GM18526 (cell line): ENCODE data around the gene PCA3.

Source experiments
- POLR2A ChIP-seq: IDR thresholded peaks from 3 replicates; pipeline ENCODE4 v1.6.1; 2011; ENCODE audit not compliant: insufficient read length; ENCODE audit errors: extremely low read depth

The PCA3 gene

DNA sequence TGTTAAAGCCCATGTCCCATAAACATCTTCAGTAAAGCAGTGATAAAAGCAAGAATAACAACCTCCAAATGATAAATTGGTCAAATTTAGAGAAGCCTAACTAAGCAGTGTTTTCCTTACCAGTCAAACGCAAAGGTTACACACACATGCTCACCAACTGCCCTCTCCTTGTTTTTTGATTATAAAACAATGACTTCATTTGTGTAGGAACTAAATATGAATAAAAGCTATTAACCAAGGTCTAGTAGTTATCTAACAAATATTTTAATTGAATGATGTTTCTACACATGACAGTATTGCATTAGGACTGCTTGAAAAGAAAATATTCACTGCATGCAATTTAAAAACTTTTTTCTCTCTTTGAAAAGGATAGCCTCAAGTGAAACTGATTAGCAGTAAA, 36.7 kb downstream of the PCA3 start:
- no peak for TF ChIP-seq POLR2A

DNA sequence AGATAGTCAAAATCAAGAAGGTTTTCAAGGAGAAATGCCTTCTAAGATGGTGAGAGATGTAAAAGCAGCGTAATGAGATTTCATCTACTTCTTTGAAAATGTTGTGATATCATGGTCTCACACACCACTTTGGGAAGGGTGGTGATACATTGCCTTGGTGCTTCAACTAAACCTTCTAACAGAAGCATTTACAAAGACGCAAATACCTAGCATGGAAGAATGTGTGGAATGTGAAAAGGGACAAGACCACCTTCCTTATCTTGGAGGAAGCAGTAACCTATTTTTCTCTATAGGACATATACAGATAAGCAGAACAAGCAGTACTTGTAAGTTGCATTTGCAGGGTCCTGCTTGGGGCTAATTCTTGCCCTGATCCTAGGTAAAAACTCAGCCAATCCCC, 38.8 kb downstream of the PCA3 start:
- TF ChIP-seq POLR2A, result no peak

DNA sequence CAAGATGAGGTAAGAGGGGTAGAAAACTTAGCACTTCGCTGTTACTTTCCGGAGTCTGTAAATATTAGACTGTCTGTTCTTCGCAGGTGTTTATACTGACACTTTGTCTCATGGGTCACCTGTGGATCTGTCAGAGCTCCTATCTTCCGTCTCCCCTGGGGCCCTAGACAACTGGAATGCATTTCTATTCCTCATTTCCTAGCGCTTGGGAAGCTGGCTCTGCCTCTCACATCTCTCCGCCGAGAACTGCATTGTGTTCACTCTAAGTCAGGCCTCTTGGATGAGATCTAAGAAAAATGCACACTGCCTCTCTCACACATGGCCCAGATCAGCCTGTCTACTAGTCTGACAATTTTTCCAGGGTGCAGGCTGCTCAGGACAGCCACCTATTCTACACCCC, 39.5 kb downstream of the PCA3 start:
- TF ChIP-seq POLR2A, result no peak

DNA sequence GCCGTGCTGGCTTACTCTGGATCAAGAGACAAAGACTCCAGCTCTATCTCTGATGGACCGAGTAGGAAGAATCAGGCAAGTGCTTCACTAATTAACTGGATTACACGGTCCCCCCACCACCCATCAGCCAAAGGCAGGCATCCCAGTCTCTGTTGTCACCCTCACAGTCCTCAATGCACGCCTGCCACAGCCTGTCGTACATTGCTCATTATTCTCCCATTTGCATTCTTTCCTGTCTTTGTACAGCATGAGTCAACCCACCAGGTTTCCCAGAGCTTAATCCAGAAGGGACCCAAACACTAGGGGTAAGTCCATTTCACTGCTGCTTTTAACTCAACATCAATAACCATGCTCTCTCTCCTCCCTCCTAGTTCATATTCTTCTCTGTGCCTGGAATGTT, 44.4 kb downstream of the PCA3 start:
- no peak for TF ChIP-seq POLR2A

DNA sequence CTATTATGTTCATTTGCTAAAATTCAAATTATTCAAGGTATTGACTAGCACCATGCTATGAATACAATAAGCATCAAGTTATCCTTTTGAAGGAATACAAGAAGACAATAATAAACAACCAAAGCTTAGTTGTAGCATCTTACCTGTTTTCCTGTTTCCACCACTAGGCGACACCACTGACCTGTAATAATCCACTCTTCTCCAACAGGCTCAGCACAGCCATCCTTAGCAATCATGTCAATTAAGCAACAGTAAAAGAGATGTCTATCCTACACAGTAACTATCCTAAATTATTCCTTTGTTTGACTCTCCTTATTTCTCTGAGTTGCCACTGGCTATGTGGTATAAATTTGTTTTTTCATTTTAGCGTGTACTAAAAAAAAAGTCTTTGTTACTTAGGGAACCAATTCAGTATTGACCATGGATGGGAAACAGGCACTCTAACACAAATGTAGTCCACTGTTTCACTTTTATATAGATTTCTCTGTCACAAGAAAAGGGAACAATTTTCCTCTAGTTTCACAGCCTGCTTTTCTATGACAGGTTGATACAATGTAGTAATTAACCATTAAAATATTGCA, 46.2 kb downstream of the PCA3 start:
- no peak for TF ChIP-seq POLR2A

DNA sequence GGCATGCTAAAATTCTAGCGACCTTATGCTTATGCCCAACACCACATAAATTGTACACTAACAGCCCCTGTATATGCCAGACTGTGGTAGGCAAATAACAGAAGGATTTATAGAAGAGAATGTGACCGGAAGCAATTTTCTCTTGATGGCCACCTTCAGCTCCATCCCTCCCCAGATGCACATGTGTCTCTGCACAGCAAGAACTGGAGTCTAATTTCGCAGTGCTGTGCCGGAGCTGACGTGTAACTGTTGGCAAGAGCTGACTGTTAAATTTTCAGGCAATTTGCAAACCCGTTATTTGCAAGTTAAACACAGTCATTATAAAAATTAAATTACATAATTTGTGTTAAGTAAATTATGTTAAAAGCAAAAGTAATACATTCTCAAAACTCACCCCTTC, 48.4 kb downstream of the PCA3 start:
- TF ChIP-seq POLR2A, result no peak

DNA sequence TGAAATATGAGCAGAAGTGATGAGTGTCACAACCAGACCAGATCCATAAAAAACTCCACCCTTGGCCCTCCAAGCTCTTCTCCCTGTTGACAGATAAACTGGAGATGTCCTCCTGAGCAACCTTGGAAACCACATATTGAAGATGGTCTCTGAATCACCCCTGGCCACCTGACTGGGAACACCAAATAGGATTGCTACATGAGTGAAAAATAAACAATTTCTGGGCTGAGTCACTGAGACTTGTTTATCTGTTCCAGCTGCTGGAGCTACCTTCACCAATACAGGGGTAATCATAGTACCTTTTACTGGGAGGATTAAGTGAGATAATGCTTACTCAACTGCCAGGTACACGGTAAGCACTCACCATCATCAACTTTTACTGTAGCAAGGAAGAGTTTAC, 53.3 kb downstream of the PCA3 start:
- no peak for TF ChIP-seq POLR2A

DNA sequence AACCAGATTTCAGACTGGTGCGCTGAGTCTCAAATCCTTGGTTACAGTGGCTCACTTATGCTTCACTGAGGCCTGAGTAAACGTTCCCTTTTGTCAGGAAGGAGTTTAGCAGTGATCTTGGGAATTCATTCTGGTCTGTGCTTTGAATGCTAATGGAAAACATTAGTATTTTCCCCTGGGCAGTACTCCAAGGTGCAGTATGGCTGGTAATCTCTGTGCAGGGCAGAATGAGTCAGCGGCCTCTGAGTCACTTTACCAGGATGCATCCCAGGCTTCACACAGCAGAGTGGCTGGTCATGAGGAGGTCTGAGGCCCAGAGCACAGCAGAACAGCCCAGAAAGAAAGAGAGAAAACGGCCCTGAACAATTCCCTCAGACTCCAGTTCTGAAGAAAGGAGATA, 54.0 kb downstream of the PCA3 start:
- no peak for TF ChIP-seq POLR2A

DNA sequence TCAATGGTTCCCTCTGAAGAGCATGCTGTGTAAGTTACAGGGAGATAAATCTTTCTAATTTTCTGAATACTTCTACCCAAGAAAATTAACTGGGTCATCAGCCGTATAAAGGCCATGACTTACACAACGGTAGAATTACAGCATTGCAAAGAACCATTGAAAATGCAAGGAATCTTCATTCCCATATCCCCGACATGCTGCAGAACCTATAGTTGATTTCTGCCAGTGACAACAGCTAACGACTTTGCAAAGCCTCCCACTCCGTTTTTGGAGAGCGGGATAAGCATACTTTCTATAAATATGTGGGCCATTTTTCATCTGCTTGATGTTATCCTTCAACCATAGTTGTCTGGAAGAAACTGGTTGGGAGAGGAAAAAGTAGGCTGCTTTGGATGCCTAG, 56.2 kb downstream of the PCA3 start:
- TF ChIP-seq POLR2A, result no peak

DNA sequence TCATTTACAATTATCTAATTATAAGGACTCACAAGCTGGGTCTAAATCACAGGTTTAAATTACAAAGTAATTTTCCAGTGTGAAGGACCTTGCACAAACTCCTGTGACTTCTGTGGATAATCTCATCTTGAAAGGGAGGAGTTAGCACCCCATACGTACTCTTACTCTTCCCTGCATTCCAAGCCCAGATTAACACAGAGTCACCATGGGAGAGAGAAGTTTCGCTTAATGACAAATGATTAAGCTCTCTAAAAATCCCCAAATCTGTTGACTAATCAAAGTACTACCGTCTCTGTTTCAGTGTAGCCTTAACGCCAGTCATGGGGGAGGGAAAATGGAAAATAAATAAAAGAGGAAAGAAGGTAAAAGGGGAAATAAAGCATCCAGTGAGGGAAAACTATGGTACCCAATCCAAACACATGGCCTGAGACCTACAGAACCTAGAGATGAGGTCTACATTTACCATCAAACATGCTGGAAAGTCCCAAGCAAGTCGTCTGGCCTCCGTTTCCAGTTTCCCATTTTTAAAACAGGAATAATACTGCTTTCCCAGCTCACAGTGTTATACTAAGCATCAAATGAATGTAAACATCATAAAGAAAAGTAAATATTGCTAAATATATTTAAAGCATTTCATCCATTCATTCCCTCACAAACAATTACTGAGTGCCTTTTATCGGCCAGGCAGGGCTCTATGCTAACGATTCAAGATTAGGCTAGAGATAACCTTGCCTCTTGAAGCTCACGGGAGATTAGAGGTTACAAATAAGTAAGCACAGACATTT, 63.2 kb downstream of the PCA3 start:
- no peak for TF ChIP-seq POLR2A

DNA sequence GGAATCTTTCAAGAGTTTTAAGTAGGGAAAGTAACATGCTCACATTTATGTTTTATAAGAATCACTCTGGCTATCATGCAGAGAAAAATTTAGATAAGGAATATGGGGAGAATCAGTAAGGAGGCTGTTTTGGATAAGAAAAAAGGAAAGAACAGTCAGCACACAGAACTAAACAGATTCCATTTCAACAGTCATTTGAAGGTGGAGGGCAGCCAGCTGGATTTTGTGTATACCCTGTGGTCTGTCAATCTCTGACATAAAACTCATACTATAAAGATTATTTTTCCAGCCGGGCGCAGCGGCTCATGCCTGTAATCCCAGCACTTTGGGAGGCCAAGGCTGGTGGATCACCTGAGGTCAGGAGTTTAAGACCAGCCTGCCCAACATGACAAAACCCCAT, 64.2 kb downstream of the PCA3 start:
- TF ChIP-seq POLR2A, result no peak

DNA sequence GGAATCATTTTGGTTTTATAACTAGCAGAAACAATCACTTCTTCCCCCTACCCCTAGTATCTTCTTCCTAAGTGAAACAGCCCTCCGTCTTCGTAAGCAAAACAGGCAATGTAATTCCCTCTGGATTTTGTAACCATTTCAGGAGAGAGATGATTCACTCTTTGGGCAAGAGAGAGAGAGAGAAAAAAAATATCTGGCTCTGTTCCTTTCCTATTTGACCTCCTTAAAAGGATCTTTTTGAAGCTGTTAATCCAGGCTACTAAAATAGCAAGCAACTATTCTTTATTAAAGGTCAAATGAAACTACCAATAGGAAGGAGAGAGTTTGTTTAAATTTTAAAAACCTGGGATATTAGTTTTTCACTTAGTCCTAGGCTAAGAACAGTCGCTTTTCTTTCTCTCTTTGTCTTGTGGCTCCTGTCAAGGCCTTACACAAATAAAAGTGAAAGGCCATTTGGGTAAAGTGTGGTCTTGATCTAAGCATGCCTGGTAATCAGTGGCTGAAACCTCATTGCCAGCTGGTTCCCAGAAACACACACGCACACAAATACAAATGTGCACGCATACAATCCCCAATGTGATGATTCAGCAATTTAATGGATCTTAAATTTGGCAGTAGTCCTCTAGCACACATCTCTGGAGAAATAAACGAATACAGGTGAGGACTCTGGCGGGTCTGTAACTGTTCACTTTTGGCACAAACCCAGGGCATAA, 71.5 kb downstream of the PCA3 start:
- TF ChIP-seq POLR2A, result no peak
